Large intestine (tissue), 3 donors: ENCODE data around the gene PLXNA2. TPM values are rescaled to one million over a fixed set of nuclear protein-coding genes. Genes with fewer than 3 reads are reported as not detected.

Experiments
- DNase-seq, 2 donors: peaks; one replicate each; pipeline versions ENCODE4 v3.0.0 to v3.0.0-alpha.2; 2013
- H3K27ac ChIP-seq: one replicate; pipeline ENCODE4 v1.5.1; 2013; ENCODE audit warnings: low read length
- H3K27me3 ChIP-seq: 2 replicates; pipeline ENCODE4 v1.6.1; 2013; ENCODE audit warnings: low read length; ENCODE audit not compliant: control insufficient read depth, insufficient read depth
- H3K36me3 ChIP-seq: 2 replicates; pipeline ENCODE4 v1.6.1; 2013; ENCODE audit warnings: low read length; ENCODE audit not compliant: control insufficient read depth, insufficient read depth
- H3K4me1 ChIP-seq: one replicate; pipeline ENCODE4 v1.6.1; 2013; ENCODE audit warnings: low read length; ENCODE audit not compliant: control insufficient read depth, insufficient read depth
- H3K4me3 ChIP-seq: one replicate; pipeline ENCODE4 v1.5.1; 2013; ENCODE audit warnings: low read length
- H3K9me3 ChIP-seq: one replicate; pipeline ENCODE4 v1.6.1; 2013; ENCODE audit warnings: mild to moderate bottlenecking, low read depth, low read length, moderate library complexity; ENCODE audit not compliant: control insufficient read depth
- WGBS: methylation state at CpG from one replicate; pipeline ENCODE4 v1.1.5; 2013; ENCODE audit warnings: low lambda C conversion rate; ENCODE audit not compliant: insufficient coverage; 5-methylcytosine and 5-hydroxymethylcytosine counted together
- polyA plus RNA-seq: library from polyadenylated mRNA; unstranded; fragments of 120-200 nt; gene quantifications from one replicate; pipeline ENCODE4 v1.2.1, GENCODE V29; 2013

PLXNA2 gene
- polyA plus RNA-seq, 1 donor, result 11.7 TPM

GRCh38 chr1:207990455-207990854 is 253.7 kb downstream of the PLXNA2 start:
- H3K4me1 ChIP-seq, result no peaks in the 10 kb centered on the region
- no CpG with 5 or more reads among the region's 5 CpGs for WGBS
- DNase-seq, result no peak

DNA sequence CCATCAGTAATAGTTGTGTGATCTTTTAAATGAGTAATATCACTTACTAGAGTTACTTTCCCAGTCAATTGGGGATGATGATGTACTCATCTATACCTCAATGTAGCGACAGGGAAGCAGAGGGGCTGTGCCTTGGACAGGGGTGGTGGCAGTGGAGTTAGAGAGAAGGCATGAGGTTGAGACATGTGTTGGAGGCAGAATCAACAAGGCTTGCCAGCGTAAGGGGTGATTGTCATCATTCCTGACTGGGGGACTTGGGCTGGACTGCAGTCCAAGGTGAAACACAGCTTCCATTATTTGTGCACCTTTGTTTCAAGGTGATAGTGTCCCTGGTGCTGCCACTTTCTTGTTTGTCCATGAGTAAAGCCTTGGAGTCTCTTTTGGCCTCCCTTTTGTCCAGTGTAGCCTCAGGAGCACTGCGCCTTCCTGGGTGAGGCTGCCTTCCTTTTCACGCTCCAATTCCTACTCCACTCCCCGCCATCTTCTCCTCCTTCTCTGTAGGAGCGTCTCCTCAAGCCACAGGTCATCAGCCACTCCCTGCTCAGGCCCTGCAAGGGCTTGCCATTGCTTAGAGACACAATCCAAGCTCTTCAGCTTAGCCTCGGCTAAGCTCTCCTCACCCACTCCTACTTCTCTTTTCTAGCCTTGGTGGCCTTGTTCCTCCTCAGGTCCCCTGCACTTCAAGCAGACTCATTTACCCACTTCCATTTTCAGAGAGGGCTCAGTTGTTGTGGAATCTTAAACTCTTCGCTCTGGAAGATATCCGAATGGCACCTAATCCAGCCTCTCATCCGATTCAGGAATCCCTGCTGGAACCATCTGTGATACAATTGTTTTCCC is 255.6 kb downstream of the PLXNA2 start:
- no peak overlapping the region for H3K4me3 ChIP-seq
- H3K9me3 ChIP-seq, result no peaks in the 10 kb centered on the region
- peaks cover 7% of the 10 kb centered on the region for H3K27me3 ChIP-seq
- no peak overlapping the region for H3K27ac ChIP-seq
- no peak for DNase-seq
- H3K4me1 ChIP-seq, result no peaks in the 10 kb centered on the region
- H3K36me3 ChIP-seq, result no peaks in the 10 kb centered on the region
- no CpG with 5 or more reads among the region's 10 CpGs for WGBS

More at GRCh38 chr1:207990455-207990854, 253.7 kb downstream of the PLXNA2 start:
- Histone ChIP-seq H3K27ac (no peak overlapping the region), H3K9me3 (no peaks in the 10 kb centered on the region), H3K4me3 (no peak overlapping the region), H3K27me3 (peaks cover 14% of the 10 kb centered on the region), H3K36me3 (no peaks in the 10 kb centered on the region)

DNA sequence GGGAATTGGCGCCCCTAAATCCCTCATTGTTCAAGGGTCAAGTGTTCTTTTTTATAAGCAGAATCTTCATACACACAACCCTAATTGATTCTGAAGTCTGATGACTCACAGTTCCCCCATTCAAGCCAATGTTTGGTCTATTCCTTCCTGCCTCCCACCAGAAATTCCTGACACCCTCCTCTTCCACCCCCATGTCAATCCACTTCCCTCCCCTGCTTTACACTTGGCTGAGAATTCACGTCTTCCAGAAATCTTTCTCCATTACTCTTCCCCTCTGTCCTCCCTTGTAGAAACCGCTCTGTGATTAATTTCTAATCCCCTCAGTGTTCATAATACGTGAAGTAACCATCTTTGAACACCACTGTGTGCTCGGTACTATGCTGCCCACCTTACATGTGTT is 257.0 kb downstream of the PLXNA2 start:
- Histone ChIP-seq H3K9me3 (no peaks in the 10 kb centered on the region), H3K36me3 (no peaks in the 10 kb centered on the region), H3K4me3 (no peak overlapping the region), H3K27ac (no peak overlapping the region), H3K27me3 (peaks cover 3% of the 10 kb centered on the region), H3K4me1 (peaks cover 8% of the 10 kb centered on the region)
- DNase-seq, result no peak
- 100% methylated on average over 2 of the region's 5 CpGs for WGBS

GRCh38 chr1:207985996-207986395 is 258.2 kb downstream of the PLXNA2 start:
- H3K9me3 ChIP-seq, result no peaks in the 10 kb centered on the region
- H3K27ac ChIP-seq, result no peak overlapping the region
- H3K27me3 ChIP-seq, result peaks cover 3% of the 10 kb centered on the region
- no peak for DNase-seq
- H3K36me3 ChIP-seq, result no peaks in the 10 kb centered on the region
- H3K4me1 ChIP-seq, result peaks cover 9% of the 10 kb centered on the region
- WGBS, result no CpG with 5 or more reads among the region's 7 CpGs
- H3K4me3 ChIP-seq, result no peak overlapping the region

DNA sequence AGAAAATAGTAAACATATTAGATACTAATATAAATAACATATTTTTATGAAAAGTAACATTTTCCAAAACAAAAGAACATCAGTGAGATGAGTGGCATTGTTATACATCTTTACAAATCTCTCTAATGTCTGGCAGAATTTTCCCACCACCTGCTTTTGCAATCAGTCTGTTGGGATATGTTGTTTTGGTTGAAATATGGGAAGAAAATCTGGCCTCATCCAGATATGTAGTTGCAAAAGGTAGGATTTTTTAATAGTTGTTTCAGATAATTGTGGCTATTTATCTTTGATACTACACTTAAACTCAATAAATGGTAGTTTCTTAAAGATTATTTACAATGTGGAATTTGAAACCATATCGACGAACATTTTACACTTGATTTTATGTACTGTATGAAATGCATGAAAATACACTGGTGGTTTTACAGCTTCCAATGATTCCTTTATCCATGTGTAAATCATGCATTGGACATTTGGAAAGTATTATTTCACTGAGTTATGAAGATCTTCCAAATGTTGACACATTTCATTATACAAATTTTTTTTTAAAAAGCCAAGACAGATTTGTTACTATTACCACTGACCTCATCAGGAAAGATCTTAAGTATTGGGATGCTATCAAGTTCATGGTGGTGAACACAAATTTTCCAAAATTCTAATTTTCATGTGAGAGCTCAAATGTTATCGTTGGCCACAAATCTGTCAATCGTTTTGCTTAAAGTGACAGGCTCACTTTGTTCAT is 259.2 kb downstream of the PLXNA2 start:
- Histone ChIP-seq H3K4me3 (no peak overlapping the region), H3K36me3 (no peaks in the 10 kb centered on the region), H3K27ac (no peak overlapping the region), H3K27me3 (peaks cover 3% of the 10 kb centered on the region), H3K4me1 (peaks cover 9% of the 10 kb centered on the region), H3K9me3 (no peaks in the 10 kb centered on the region)
- DNase-seq, result no peak
- 90% methylated on average over 2 of the region's 4 CpGs for WGBS

GRCh38 chr1:207983044-207983635 is 261.0 kb downstream of the PLXNA2 start:
- Histone ChIP-seq H3K4me3 (no peak overlapping the region), H3K9me3 (no peaks in the 10 kb centered on the region), H3K4me1 (peaks cover 9% of the 10 kb centered on the region), H3K36me3 (no peaks in the 10 kb centered on the region), H3K27ac (no peak overlapping the region), H3K27me3 (no peaks in the 10 kb centered on the region)
- DNase-seq, result peak; percentile 61 to 82
- WGBS, result no CpG with 5 or more reads among the region's 6 CpGs

DNA sequence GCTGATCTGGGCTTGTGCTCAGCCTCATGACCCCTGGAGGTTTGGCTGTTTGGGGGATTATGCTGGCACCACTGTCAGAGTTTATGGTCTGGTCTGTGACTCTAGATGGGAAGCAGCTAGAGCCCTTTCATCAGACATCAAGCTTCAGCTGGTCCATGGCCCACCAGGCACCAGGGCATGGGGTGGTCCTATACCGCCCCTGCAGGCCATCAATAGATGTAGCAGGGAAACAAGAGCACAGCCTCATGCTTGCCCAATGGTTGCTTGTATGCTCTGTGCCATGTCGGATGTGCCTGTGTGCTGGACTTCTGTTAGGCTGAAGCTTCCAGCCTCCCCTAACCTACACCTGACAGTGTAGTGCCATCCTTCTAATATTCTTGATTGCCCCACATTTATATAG is 262.2 kb downstream of the PLXNA2 start:
- Histone ChIP-seq H3K4me3 (no peak overlapping the region), H3K27me3 (no peaks in the 10 kb centered on the region), H3K36me3 (no peaks in the 10 kb centered on the region), H3K9me3 (no peaks in the 10 kb centered on the region), H3K27ac (no peak overlapping the region), H3K4me1 (peaks cover 9% of the 10 kb centered on the region)
- no CpG with 5 or more reads among the region's 2 CpGs for WGBS
- no peak for DNase-seq

DNA sequence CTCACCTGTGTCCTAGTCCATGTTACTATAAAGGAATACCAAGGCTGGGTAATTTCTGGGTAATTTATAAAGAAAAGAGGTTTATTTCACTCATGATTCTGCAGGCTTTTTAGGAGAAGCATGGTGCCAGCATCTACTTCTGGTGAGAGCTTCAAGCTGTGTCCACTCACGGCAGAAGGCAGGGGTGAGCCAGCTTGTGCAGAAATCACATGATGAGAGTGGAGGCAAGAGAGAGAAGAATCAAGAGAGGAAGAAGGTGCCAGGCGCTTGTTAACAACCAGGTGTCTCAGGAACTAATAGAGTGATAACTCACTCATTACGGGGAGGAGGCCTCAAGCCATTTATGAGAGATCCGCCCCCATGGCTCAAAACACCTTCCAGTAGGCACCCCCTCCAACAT is 265.7 kb downstream of the PLXNA2 start:
- no peaks in the 10 kb centered on the region for H3K36me3 ChIP-seq
- H3K27me3 ChIP-seq, result peaks cover 8% of the 10 kb centered on the region
- no peak overlapping the region for H3K27ac ChIP-seq
- WGBS, result 100% methylated on average over 1 of the region's 4 CpGs
- no peak for DNase-seq
- H3K9me3 ChIP-seq, result no peaks in the 10 kb centered on the region
- no peak overlapping the region for H3K4me3 ChIP-seq
- peaks cover 9% of the 10 kb centered on the region for H3K4me1 ChIP-seq

DNA sequence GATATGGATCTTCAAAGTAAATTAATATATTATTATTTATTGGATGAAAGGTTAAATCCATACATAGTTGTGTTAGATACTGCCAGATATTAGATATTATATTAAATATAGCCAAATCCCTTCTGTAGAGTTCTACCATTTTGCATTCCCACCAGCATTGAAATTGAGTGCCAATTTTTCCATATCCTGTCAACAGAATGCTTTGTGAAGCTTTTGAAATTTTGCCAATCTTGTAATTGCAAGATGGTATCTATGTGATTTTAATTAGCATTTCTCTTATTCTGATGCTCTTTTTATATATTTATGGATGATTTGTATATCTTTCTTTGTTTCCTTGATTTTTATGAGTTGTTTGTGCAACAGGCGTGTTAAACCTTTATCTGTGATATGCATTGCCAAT is 266.3 kb downstream of the PLXNA2 start:
- Histone ChIP-seq H3K9me3 (no peaks in the 10 kb centered on the region), H3K4me1 (peaks cover 6% of the 10 kb centered on the region), H3K27ac (no peak overlapping the region), H3K4me3 (no peak overlapping the region), H3K27me3 (peaks cover 12% of the 10 kb centered on the region), H3K36me3 (no peaks in the 10 kb centered on the region)
- 100% methylated on average over 1 of the region's 1 CpG for whole genome bisulfite sequencing
- no peak for DNase-seq

DNA sequence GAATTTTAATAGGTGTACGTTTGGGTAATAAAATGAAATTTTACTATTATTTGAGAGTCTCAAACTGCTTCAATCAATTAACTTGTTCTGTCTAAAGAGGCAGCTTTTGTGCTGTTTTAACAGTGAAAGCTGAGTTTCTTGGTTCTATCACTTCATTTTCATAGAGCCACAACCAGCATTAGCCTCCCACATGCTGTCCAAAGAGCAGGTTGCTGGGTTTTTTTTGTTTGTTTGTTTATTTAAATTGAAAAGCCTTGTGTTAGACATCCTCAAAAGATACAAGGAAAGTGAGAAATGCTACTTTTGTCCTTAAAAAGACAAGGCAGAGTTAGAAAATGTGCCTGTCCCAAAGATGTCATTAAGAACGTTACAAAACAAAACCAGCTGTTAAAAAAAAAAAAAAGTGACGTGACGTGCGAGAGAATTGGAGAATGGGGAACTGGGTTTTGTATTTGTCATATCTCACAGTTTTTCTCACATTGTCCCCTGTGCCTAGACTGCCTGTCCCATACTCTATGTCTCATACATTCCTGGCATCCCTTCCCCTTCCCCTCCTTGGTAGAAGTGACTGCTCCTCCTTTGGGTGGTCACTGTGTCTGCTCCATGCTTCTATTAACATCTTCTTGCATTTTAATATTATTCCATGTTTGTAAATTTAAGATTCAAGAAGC is 270.2 kb downstream of the PLXNA2 start:
- Histone ChIP-seq H3K27me3 (peaks cover 22% of the 10 kb centered on the region), H3K9me3 (no peaks in the 10 kb centered on the region)
- WGBS, result no CpG with 5 or more reads among the region's 5 CpGs

More for the DNA sequence above, 270.2 kb downstream of the PLXNA2 start:
- H3K4me3 ChIP-seq, result no peak overlapping the region
- no peak overlapping the region for H3K27ac ChIP-seq
- H3K4me1 ChIP-seq, result peaks cover 8% of the 10 kb centered on the region
- DNase-seq, result no peak
- no peaks in the 10 kb centered on the region for H3K36me3 ChIP-seq
